NCI-H1105 (cell line): ENCODE data around the gene HBA2.
"Not testable (repeated sequence)": the region's sequence is repeated elsewhere in the genome, so short reads cannot be mapped to it uniquely, and the experiment has no call there.

Source experiments
- DNase-seq: peaks from one replicate; lab custom pipeline; 2025; lab: John Stamatoyannopoulos, UW

Gene HBA2

GRCh38 chr16:155031-155398 lies 17.7 kb upstream of the HBA2 start:
- no peak for DNase-seq

GRCh38 chr16:159136-159849 lies 13.4 kb upstream of the HBA2 start:
- no peak for DNase-seq

- not testable (repeated sequence) for DNase-seq
Measured at GRCh38 chr16:160242-160641, 12.4 kb upstream of the HBA2 start.

- DNase-seq = no peak
Measured at GRCh38 chr16:160691-161190, 11.9 kb upstream of the HBA2 start.

- DNase-seq = no peak
Measured at GRCh38 chr16:162271-162991, 10.2 kb upstream of the HBA2 start.

- not testable (repeated sequence) for DNase-seq
Measured at GRCh38 chr16:163139-163538, 9.5 kb upstream of the HBA2 start.

- not testable (repeated sequence) for DNase-seq
Measured at GRCh38 chr16:163696-164095, 9.0 kb upstream of the HBA2 start.

DNA sequence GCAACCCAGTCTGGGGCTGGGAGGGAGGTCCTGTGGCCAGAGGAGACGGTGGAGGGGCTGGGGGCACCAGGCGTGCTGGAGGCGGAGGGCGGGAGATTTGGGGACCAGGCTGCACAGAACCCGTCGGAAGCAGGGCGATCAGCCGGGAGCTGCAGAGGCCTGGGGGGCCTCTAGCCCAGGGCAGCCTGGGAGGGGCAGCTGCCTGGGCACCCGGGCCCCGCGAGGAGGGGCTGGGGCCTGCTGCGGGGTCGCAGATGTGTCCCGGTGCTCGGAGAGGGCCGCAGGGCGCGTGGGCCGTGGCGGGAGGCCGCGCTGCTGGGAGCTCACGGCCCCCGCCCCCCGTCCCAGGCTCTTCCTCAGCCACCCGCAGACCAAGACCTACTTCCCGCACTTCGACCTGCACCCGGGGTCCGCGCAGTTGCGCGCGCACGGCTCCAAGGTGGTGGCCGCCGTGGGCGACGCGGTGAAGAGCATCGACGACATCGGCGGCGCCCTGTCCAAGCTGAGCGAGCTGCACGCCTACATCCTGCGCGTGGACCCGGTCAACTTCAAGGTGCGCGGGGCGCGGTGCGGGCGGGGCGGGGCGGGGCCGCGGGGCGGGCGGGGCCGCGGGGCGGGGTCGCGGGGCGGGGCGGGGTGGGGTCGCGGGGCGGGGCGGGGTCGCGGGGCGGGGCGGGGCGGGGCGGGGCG lies 8.4 kb upstream of the HBA2 start:
- not testable (repeated sequence) for DNase-seq

- no peak for DNase-seq
Measured at GRCh38 chr16:164827-165538, 7.7 kb upstream of the HBA2 start.

DNA sequence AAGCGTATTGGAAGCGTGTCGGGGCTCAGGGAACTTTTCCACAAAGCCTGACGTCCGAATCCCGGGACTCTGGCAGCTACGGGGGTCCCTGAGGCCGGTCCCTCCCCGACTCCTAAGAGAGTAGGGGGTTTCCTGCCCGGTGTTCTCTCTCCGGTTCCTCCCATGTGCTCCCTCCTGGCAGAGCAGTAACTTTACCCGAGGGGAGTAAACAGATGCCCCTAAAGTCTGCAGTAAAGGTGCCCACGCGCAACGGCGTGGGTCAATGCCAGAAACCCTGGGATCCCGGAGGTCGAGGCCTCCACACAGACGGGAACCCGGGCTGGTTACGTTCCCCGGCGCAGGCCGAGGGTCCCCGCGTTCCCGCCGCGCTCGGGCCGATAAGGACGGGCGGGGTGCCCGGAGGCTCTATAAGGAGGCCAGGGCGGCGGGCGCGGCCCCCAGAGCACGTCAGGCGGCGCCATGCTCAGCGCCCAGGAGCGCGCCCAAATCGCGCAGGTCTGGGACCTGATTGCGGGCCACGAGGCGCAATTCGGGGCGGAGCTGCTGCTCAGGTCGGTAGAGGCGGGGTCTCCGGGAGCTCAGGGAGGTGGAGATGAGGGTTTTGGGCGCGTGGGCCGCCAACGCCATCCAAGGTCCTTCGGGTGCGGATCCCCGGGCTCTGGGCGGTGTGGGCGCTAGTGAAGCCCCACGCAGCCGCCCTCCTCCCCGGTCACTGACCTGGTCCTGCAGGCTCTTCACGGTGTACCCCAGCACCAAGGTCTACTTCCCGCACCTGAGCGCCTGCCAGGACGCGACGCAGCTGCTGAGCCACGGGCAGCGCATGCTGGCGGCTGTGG lies 6.9 kb upstream of the HBA2 start, which contains the start of gene HBM:
Gene HBM, plus strand, starts transcription at position 440 of the 836 bp plus-strand sequence. Its CDS starts 20 bp downstream, at position 460.
- no peak for DNase-seq

- DNase-seq = no peak
Measured at GRCh38 chr16:166375-167121, 6.1 kb upstream of the HBA2 start.

GRCh38 chr16:167122-167690 lies 5.5 kb upstream of the HBA2 start:
- no peak for DNase-seq

- peak; percentile 23 for DNase-seq
Measured at GRCh38 chr16:168424-168823, 4.3 kb upstream of the HBA2 start.

GRCh38 chr16:169014-169413 lies 3.7 kb upstream of the HBA2 start:
- DNase-seq = no peak

DNA sequence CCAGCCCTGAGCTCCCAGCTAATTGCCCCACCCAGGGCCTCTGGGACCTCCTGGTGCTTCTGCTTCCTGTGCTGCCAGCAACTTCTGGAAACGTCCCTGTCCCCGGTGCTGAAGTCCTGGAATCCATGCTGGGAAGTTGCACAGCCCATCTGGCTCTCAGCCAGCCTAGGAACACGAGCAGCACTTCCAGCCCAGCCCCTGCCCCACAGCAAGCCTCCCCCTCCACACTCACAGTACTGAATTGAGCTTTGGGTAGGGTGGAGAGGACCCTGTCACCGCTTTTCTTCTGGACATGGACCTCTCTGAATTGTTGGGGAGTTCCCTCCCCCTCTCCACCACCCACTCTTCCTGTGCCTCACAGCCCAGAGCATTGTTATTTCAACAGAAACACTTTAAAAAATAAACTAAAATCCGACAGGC lies 2.6 kb upstream of the HBA2 start:
- DNase-seq = not testable (repeated sequence)

DNA sequence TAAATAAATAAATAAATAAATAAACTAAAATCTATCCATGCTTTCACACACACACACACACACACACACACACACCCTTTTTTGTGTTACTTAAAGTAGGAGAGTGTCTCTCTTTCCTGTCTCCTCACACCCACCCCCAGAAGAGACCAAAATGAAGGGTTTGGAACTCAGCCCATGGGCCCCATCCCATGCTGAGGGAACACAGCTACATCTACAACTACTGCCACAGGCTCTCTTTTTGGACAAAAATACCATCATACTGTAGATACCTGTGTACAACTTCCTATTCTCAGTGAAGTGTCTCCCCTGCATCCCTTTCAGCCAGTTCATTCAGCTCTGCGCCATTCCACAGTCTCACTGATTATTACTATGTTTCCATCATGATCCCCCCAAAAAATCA lies 1.9 kb upstream of the HBA2 start:
- no peak for DNase-seq

DNA sequence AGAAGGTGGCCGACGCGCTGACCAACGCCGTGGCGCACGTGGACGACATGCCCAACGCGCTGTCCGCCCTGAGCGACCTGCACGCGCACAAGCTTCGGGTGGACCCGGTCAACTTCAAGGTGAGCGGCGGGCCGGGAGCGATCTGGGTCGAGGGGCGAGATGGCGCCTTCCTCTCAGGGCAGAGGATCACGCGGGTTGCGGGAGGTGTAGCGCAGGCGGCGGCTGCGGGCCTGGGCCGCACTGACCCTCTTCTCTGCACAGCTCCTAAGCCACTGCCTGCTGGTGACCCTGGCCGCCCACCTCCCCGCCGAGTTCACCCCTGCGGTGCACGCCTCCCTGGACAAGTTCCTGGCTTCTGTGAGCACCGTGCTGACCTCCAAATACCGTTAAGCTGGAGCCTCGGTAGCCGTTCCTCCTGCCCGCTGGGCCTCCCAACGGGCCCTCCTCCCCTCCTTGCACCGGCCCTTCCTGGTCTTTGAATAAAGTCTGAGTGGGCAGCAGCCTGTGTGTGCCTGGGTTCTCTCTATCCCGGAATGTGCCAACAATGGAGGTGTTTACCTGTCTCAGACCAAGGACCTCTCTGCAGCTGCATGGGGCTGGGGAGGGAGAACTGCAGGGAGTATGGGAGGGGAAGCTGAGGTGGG lies 657 bp downstream of the HBA2 start:
- DNase-seq = not testable (repeated sequence)

GRCh38 chr16:173928-174769 lies 1.5 kb downstream of the HBA2 start:
- not testable (repeated sequence) for DNase-seq
